Stimulated activated CD4-positive, alpha-beta T cell treated with anti-CD3 and anti-CD28 coated beads, Interleukin-12 subunit alpha, Interleukin-12 subunit beta, amount 100 ng/mL, for 24 hours (primary cell): ENCODE data around the gene GNAL.
"Not testable (repeated sequence)": the region's sequence is repeated elsewhere in the genome, so short reads cannot be mapped to it uniquely, and the experiment has no call there.

Experiments
- DNase-seq, 2 experiments: peaks; one replicate each; pipeline ENCODE4 v3.0.0-alpha.2; 2020; ENCODE audit warnings: low read depth in 2 of 2

GNAL gene

DNA sequence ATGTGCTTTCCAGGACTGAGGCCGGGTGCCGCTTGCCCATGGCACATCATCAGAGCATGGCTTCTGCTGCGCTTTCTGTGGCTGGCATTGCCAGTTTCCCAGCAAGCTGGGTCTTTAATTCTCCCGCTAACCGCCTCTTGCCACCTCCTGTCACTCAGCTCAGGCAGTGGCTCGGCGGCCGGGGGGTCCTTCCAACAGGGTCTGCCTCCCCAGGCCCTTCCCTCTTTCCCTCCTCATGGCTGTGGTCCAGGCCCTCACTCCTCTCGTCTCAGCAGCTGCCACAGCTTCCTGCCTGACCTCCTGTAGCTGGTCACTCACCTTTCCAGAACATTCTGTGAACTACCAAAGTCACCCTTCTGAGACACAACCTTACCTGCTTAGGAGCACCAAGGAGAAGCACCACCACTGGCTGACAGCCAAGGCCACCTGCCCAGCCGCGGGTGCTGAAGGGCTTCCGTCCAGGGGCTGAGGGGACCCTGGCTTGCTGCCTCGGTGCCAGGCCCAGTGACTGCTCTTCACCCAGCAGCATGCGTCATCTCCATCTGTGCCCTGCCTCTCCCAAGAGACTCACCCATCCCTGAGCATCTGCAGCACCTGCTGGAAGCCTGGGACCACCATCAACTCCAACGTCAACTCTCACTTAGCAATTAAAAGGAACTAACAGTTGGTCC is 184.7 kb downstream of the GNAL start:
- DNase-seq = no peak

DNA sequence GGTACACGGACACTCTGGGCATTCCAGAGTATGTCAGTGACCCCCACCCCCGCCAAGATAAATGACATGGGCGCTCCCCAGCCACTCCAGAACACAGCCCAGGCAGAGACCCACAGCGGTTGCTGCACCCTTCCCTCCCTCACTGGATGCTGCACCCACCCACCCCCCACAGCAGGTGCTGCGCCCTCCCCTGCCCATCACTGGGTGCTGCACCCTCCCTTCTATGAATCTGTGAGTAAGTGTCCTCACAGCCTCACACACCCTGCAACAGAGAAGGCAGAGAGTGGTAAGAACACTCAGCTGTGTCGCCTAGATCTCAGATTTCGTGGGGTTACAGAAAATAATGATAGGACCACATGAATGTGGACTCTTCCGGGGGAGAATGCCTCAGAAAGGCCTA is 185.6 kb downstream of the GNAL start:
- DNase-seq = no peak

DNA sequence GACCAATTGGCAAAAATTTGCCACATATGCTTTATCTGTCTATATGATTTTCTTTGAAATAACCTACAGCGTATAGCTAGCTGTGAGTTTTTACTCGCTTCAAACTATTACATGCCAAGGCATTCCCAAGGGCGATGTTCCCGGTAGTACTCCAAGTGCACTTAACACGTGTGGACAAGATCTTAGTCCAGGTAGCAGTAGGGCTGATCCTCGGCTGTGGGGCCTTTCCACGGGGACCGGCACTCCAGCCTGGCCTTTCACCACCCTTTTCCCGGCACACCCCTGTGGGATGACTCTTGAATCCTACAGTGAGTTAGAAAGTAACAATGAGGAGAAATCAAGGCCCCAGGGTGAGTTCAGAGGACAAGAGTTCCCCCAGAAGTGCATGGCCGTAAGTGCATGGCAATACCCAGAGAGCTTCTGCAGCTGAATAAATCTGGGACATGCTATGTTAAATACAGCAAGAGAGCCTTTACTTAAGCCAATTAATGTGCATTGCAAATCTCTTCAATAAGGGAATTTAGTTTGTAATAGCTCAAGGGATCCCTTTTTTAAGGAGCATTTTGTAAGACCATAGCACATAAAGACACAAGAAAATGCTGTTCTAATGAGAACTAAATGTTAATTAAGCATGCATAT is 188.6 kb downstream of the GNAL start:
- DNase-seq = no peak

DNA sequence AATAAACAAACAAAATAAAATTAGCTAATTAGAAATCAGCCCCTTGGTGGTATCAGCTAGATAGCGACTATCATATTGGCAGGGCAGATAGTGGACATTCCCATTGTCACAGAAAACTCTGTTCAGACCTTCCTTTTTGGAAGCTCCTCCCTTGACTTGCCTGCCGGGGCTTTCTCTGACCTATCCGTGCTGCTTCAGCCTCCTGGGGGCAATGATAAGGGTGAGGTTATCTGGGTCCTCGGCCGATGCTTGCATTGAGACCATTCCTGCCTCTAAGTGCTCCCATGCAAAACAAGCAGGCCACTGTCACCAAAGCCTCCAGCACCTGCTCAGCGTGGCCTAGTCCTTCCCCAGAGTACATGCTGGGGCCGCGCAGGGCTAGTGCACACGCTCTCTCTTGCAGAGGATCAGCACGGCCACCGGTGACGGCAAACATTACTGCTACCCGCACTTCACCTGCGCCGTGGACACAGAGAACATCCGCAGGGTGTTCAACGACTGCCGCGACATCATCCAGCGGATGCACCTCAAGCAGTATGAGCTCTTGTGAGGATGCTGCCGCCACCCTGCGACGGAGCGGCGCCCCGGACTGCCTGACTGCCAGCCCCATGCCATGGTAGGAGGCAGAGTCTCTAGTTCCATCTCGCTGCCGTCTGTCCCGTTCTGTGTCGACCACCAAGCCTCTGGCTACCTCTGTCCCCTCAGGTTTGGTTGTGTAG is 191.7 kb downstream of the GNAL start:
- no peak for DNase-seq

DNA sequence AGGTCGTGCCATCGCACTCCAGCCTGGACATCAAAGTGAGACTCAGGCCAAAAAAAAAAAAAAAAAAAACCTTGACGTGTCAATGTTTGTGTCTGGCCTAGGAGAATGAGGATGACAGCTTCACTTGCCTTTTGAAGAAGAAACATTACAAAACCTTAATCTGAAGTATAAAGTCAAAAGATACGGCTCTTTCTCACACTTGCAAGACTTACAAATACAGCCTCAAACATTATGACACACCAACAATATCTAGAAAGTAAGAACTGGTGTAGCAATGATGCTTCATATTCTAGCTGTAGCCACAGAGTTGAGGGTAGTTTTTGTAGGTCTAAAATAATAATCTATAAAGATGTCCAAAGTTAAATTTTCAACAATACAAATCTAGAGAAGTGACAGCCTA is 193.6 kb downstream of the GNAL start:
- DNase-seq = no peak

DNA sequence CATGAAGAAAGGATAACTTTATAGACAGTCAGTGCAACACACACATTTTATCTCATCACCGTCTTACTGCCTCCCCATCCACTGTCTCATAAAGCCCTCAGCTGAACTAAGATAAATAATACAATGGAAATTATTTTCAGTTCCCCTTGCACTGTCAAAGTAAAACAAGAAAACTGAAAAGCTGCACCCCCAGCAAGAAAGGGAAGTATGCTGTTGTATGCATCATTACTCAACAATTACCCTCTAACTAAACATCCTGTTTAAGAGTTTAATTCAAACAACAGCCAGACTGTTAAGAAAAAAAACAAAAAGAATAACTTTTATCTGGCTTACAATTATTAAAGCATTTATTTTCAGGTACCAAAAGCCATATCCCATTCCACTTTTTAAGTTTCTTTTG is 194.1 kb downstream of the GNAL start:
- no peak for DNase-seq

DNA sequence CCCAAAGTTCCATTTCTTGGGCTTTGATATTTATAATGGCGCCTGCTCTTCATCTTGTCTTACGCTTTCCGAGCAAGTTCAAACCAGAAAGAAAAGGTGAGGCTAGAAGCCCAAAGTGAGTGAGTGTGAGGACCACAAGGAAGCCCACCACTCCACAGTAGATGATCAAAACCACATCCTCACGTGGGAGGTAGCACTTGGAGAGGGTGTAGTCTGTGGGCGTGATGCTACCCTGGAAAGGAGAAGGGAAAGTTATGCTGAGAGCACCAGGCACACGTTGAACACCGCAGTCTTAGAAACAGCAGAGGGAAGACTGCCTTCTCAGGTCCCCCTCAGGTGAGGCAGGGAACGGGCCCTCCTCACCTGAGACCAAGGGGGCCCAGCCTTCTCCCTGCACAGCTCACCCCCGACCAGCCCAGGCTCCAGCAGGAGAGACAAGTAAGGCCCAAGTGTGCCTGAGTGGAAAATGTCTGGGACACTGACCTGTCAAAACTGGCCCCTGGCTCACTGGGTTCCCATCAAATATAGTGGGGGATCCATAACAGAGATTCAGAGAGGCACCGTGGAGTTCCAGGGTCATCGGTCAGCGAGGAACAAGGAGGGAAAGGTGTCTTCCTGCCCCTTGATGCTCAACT is 195.4 kb downstream of the GNAL start:
- no peak for DNase-seq

DNA sequence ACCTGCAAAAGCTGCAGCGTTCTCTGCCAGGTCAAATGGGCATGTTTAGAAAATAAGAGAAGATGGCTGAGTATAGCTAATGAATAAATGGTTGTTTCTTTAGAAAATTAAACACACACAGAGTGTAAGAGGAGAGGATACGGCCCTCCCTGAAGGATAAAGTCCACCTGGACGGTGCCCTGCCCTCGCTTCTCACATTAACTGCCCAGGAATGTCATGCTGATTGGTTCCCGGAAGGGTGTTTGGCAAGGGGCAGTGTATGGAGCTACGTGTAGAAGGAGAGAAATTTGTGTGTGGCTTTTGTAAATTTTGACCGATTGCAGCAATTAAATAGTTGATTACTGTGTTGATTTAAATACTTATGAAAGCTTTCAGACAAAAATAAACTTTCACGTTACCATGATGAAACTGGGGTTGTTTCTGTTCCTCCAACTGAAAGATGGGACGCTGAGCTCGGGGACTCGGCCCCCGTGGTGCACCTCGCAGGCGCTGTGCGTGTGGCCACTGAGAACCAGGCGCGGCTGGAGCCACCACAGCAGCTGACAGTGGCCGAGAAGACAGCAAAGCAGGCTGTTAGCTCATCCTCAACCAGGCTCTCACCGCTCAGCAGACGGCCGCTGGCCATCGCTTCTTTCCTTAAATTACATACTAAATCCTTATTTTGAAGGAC is 196.3 kb downstream of the GNAL start:
- no peak for DNase-seq

DNA sequence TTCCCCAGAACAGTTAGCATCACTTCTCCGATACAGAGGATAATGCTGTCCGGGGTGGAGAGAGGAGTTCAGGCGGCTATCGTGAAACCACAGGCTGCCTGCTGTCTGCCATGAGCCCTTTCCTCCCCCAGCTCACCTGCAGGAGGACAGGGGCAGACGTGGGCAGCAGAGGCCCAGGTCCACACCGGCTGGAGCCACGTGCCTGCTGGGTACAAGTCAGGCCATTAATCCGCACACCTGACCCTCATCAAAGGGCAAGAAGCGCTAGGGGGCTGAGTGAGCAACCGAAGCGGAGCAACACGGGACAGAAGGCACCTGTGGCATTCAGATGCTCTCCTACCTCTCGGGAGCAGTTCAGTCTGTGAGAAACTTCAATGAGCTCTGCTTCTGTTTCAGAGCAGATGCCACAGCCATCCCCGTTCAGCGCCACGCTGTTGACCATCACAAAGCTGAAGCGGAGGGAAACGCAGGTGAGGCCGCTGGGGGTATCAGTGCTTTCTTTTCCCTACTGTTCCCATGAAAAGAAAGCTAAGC is 197.6 kb downstream of the GNAL start:
- no peak for DNase-seq

DNA sequence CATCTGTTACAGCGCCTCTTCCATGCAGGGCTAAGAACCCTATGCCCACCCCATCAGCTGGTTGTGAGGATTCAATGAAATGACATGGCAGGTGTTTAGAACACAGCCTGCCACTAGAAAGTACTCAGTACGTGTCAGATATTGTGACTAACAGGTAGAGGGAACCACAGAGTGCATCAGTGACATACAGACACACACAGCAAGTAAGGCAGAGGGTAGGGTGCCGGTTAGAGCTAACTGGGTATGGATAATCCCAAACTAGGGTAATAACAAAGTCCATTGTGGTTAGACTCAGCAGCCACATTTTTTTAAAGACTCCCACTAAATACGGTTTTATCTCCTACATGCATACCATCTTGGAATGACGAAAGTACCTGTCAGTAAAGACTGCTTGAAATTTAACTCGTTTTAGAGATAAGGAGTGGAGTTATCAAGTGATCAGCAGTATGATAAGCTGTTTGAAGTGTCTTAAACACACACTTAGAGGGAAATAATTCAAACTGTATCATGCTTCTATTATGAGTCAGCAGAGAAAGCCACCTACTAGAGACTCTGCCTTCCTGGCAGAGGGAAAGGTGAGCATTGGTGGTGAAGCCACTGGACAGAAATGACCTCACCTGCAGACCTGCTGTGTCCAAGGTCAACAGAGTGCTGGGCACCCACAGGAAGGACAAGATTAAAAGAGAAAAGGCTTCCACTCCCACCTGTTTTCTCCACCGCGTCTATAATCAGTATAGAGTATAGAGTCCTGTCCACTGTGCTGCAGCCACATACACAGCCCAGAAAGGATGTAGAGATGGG is 198.5 kb downstream of the GNAL start:
- DNase-seq = no peak

DNA sequence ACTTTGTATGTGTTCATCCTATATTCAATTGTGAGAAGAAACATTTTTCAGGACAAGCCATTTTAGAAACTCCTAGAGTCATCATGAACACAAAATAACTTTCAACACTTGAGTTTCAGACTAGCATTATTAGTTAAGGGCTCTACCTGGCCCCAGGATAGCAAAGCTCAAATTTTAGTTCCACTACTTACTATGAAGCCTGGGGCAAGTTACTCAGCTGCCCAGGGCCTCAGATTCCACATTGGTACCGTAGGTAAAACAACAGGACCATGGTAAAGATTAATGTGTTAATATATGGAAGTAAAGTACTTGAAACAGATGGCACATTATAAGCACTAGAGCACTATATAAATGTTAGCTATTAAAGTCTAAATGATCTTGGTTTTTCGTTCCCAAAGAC is 199.7 kb downstream of the GNAL start:
- no peak for DNase-seq

DNA sequence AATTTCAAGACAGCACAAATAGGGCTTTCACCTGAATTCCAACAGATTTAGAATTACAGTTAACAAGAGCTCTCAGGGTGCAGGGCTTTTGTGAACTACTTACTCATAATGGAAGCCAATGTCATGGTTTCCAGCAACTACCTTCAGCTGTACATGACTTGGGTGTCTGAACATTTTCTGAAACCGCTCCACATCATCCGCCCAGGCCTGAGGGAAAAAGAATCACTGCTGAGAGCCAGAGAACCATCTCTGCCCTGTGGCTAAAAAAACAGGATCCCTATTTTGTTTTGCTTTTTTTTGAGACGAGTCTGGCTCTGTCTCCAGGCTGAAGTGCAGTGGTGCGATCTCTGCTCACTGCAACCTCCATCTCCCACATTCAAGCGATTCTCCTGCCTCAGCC is 200.2 kb downstream of the GNAL start:
- no peak for DNase-seq

DNA sequence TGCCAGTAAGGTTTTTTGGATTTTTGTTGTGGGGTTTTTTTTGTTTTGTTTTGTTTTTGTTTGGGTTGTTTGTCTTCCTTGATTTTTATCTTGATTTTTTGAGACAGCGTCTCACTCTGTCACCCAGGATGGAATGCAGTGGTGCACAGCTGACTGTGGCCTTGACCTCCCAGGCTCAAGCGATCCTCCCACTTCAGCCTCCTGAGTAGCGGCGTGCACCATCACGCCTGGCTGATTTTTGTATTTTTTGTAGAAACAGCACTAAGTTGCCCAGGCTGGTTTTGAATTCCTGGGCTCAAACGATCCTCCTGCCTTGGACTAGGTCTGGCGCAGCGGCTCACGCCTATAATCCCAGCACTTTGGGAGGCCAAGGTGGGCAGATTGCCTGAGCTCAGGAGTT is 202.7 kb downstream of the GNAL start:
- no peak for DNase-seq

DNA sequence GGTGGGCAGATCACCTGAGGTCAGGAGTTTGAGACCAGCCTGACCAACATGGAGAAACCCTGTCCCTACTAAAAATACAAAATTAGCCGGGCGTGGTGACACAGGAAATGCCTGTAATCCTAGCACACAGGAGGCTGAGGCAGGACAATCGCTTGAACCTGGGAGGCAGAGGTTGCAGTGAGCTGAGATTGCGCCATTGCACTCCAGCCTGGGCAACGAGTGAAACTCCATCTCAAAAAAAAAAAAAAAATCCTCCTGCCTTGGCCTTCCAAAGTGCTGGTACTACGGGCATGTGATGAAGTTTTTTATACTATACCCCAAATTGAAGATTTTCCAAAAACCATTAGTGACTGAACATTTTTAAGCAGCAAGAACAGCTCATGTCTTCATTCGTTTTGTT is 203.4 kb downstream of the GNAL start:
- not testable (repeated sequence) for DNase-seq

DNA sequence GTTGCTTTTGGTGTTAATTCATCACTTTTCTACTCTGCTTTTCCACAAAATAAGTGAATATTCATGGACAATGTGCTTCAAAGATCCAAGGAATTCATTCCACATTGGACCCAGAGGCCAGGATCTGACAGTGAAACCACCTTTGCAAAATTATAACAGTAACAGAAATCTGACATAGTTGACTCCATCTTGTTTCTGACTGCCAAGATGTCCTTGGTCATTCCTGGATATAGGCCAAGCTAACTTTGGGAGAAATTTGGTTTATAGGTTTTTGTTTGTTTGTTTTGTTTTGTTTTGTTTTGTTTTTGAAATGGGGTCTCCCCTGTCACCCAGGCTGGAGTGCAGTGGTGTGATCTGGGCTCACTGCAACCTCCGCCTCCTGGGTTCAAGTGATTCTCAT is 208.7 kb downstream of the GNAL start:
- DNase-seq = no peak

DNA sequence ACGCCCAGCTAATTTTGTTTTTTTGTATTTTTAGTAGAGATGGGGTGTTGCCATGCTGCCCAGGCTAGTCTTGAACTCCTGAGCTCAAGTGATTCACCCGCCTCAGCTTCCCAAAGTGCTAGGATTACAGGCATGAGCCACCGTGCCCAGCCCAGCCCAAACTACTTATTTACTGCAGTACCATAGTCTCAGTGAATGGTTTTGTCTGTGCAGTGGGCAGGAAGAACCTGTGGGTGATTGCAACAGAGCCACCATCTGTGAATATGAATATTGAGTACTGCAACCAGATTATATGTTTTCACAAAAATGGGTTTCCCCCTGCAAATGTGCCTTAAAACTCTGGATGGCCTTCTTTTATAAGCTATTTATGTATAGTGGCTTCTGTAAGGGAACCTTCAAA is 210.0 kb downstream of the GNAL start:
- no peak for DNase-seq

DNA sequence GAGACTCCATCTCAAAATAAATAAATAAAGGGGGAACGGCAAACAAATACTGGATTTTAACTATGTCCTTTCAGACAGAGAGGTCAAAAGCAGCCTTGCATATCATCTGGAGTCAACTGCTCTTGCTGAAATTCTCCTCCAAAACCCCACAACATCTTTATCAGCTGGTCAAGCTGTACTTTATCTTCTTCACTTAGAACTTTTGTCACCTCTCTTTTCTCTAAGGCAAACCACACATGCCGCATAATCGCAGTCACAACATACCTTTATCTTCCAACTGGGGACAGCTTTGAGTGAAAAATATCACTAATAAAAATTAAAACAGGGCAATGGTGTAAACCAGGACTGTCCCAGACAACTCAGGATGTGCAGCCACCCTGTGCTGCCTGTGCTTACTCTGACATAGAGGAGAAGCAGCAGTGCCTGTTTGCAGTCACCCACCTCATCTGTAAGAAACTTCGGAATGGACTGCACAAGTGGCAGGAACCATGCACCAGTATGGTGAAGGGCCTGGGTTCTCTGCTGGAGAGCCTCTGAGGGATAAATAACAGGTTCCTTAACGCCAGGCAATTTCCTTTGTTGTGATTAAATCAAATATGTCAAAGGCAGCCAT is 212.9 kb downstream of the GNAL start:
- no peak for DNase-seq

DNA sequence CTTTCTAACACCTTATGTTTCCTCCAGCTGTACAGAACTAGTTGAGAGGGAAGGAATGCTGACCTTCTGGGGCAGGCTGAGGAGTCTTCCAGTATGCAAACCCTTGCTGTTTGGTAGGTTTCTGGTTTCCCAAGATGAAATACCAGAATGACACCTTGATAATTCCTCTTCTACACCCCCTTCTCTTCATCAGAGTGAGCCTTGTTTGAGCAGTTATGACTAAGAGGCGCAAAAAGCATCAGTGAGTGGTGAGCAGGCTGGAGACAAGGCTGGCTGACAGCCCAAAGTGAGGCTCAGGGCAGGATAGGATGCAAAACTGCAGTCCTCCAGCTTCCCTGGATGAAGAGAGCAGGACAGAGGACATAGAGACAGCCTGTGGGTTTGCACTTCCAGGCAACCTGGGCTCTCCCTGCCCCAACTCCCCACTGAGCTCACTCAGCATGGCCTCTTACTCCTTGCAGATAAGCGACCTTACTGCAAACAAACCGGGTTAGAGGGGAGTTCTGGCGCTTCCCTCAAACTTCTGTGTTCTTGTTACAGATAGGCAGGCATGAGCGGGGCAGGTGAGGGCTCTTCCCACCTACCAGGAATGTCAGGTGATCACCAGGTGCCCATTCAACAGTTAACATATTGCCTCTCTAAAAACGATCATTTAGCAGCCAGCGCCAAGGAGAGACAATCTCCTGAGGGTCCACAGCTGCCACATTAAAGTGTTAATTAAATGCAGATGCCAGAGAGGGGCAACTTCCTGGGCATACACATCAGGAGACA is 213.6 kb downstream of the GNAL start:
- no peak for DNase-seq

DNA sequence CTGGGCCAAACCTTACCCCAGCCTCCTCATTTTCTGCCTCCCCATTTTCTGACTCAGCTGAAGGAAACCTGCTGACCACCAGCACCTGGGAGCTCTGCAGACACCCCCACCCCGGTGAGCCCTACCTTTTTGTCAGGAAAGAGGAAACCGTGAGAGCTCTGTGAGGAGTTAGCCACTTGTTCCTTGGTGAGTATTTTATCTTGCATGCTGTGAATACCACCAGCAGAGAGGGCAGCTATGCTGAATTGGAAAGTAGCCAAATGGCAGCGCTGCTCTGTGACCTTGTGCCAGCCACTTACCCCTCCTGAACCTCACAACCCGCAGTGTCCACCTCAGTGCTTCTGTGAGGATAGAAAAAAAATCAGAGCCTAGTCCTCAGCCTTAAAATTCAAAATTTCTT is 216.5 kb downstream of the GNAL start:
- DNase-seq = no peak

DNA sequence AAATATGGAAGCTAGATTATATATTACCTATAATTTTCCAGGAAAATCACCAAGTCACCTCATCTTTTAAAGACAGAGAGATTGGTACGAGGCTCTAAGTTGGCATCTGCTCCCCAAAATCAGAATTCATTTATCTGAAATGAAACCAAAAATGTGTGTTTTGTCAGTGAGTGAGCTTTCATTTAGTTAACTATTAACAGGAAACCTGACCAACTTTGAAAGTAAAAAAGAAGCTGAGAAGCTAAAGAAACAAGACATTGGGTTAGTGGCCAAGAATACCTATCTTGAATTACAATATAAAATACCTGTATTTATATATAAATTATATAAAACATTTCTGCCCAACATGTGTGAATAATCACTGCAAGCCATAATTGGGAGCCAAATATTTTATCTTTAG is 217.1 kb downstream of the GNAL start:
- no peak for DNase-seq
